Gastrocnemius medialis (tissue), 4 donors: ENCODE data around the gene ISG20.

Experiments
- POLR2A ChIP-seq, 2 donors: fragments of 450-650 bp; IDR thresholded peaks; one replicate each; pipeline ENCODE4 v1.6.1; 2017; ENCODE audit warnings: antibody characterized with exemption in 2 of 2, mild to moderate bottlenecking in 2 of 2, moderate library complexity in 2 of 2
- TF ChIP-seq, protein P1 (sequence below), 5 experiments: fragments of 450-650 bp in 3 of 5; fragments of 200-600 bp in 2 of 5; sonication (generic) in 2 of 5; IDR thresholded peaks in 4 of 5; conservative IDR thresholded peaks in 1 of 5; 1 replicate in 4 of 5; 2 replicates in 1 of 5; pipeline ENCODE4 v1.5.1; 2016 to 2019; ENCODE audit warnings: antibody characterized with exemption in 5 of 5, mild to moderate bottlenecking in 3 of 5, moderate library complexity in 3 of 5

DNA sequence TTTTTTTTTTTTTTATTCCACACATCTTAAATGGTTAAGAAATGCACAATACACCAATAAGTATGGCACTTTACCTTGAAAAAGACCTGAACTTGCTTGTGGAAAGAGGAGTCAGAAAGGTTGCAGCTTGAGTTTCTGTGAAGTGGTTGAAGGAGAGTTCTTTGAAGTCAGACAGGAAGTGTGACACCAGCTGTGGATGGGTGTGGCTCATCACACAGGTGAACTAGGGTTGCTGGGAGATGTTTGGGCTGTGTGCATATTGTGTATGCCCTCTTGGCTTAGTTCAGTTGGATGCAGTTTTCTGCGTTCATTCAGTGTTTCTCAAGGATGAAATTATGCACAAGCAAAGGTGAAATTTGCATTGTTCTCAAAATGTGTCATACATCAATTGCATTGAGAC lies 11.4 kb upstream of the ISG20 start:
- no peak for TF ChIP-seq POLR2A (IDR thresholded peaks at IDR 0.05)
- TF ChIP-seq, protein P1, sequence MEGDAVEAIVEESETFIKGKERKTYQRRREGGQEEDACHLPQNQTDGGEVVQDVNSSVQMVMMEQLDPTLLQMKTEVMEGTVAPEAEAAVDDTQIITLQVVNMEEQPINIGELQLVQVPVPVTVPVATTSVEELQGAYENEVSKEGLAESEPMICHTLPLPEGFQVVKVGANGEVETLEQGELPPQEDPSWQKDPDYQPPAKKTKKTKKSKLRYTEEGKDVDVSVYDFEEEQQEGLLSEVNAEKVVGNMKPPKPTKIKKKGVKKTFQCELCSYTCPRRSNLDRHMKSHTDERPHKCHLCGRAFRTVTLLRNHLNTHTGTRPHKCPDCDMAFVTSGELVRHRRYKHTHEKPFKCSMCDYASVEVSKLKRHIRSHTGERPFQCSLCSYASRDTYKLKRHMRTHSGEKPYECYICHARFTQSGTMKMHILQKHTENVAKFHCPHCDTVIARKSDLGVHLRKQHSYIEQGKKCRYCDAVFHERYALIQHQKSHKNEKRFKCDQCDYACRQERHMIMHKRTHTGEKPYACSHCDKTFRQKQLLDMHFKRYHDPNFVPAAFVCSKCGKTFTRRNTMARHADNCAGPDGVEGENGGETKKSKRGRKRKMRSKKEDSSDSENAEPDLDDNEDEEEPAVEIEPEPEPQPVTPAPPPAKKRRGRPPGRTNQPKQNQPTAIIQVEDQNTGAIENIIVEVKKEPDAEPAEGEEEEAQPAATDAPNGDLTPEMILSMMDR (IDR thresholded peaks at IDR 0.05 in 4 of 5, conservative IDR thresholded peaks at IDR 0.05 in 1 of 5) = no peak
